Stomach (tissue), 9 donors: ENCODE results near the gene TAF12. TPM values are rescaled to one million over a fixed set of nuclear protein-coding genes. Genes with fewer than 3 reads are reported as not detected.
"Not testable (repeated sequence)": the region's sequence is repeated elsewhere in the genome, so short reads cannot be mapped to it uniquely, and the experiment has no call there.

Experiments
- DNase-seq, 2 donors: peaks; one replicate each; pipeline versions ENCODE4 v3.0.0 to v3.0.0-alpha.2; 2013 to 2019
- H3K27ac ChIP-seq, 5 donors: fragments of 200-600 bp in 4 of 5; sonication (generic) in 4 of 5; one replicate each; pipeline ENCODE4 v1.5.1; 2013 to 2019; ENCODE audit warnings: mild to moderate bottlenecking in 1 of 5, moderate library complexity in 1 of 5
- H3K27me3 ChIP-seq, 3 donors: fragments of 200-600 bp; sonication (generic); one replicate each; pipeline ENCODE4 v1.5.1; 2017 to 2019; ENCODE audit warnings: mixed run types in 1 of 3
- H3K36me3 ChIP-seq, 4 donors: fragments of 200-600 bp; sonication (generic); 1 replicate in 3 of 4; 2 replicates in 1 of 4; pipeline ENCODE4 v1.5.1; 2016 to 2019
- H3K4me1 ChIP-seq, 4 donors: fragments of 200-600 bp; sonication (generic); one replicate each; pipeline ENCODE4 v1.5.1; 2016 to 2019
- H3K4me3 ChIP-seq, 4 donors: fragments of 200-600 bp; sonication (generic) in 3 of 4; one replicate each; pipeline ENCODE4 v1.5.1; 2016 to 2019; ENCODE audit warnings: mild to moderate bottlenecking in 1 of 4
- H3K9me3 ChIP-seq, 4 donors: fragments of 200-600 bp; sonication (generic); one replicate each; pipeline ENCODE4 v1.5.1; 2016 to 2019
- CTCF ChIP-seq, 7 experiments: fragments of 450-650 bp in 4 of 7; fragments of 200-600 bp in 3 of 7; sonication (generic) in 3 of 7; IDR thresholded peaks; one replicate each; pipeline ENCODE4 v1.5.1; 2016 to 2019; ENCODE audit warnings: antibody characterized with exemption in 7 of 7, control low read depth in 2 of 7, mild to moderate bottlenecking in 1 of 7
- EP300 ChIP-seq: sonication (generic); formaldehyde crosslinking; IDR thresholded peaks from one replicate; pipeline ENCODE4 v1.6.1; 2017; ENCODE audit warnings: antibody characterized with exemption
- POLR2A ChIP-seq, 4 donors: fragments of 450-650 bp; IDR thresholded peaks; one replicate each; pipeline ENCODE4 v1.6.1; 2016; ENCODE audit warnings: antibody characterized with exemption in 4 of 4, control low read depth in 2 of 4, mild to moderate bottlenecking in 1 of 4, moderate library complexity in 1 of 4
- POLR2AphosphoS5 ChIP-seq, 3 donors: sonication (generic); formaldehyde crosslinking; IDR thresholded peaks; one replicate each; pipeline ENCODE4 v1.6.1; 2016; ENCODE audit warnings: antibody characterized with exemption in 3 of 3
- WGBS, 5 donors: extraction: QIAGEN DNeasy Blood & Tissue Kit in 3 of 5; methylation state at CpG; one replicate each; pipeline versions ENCODE4 v1.1.5 to v1.1.7; 2013 to 2018; 5-methylcytosine and 5-hydroxymethylcytosine counted together
- intact Hi-C: fragments of 100-400 bp; cut with DNase I; formaldehyde crosslinking; loops from one replicate; pipeline ENCODE4 v1.15.1; 2023; ENCODE audit warnings: low total_unique reads
- polyA plus RNA-seq, 3 donors: library from polyadenylated mRNA; stranded (reverse); fragments of 200-250 nt; gene quantifications; one replicate each; pipeline ENCODE4 v1.2.3, GENCODE V29; 2013
- total RNA-seq, 5 donors: library from RNA; depleted of rRNA; stranded (reverse); fragments of >200 nt; gene quantifications; one replicate each; pipeline versions ENCODE4 v1.1.0 to v1.2.3, GENCODE V29; 2014 to 2016
- donor health status: healthy with polysubstance abuse.
- donor health status: Bipolar disorder and iron deficiency.
- donor health status: healthy.

The TAF12 gene
- total and polyA plus RNA-seq, 8 donors: 1.8 to 31.2 (median 19.6) TPM

DNA sequence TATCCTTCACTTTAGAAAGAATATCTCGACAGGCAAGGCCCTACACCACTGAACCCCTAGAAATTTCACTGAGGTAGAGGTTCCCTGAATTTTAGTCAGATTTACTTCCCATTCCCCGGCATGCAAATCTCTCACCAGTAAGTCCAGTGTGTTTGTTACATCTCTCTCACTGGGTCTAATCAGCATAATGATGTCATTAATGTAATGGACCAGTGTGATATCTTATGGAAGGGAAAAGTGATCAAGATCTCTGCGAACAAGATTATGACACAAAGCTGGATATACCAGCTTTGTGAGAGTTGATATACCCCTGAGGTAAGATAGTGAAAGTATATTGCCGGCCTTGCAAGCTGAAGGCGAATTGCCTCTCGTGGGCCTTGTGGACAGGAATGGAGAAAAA lies 13.5 kb upstream of the TAF12 start:
- no peaks in the 10 kb centered on the region for H3K27me3 ChIP-seq
- TF ChIP-seq POLR2A (IDR thresholded peaks at IDR 0.05): no peak
- TF ChIP-seq CTCF (IDR thresholded peaks at IDR 0.05): no peak
- TF ChIP-seq POLR2AphosphoS5 (IDR thresholded peaks at IDR 0.05): no peak
- TF ChIP-seq EP300: no peak
- H3K36me3 ChIP-seq: no peaks in the 10 kb centered on the region
- intact Hi-C loops: no loop called here
- H3K4me3 ChIP-seq: no peak overlapping the region
- WGBS, 5 donors: 79 to 90% (median 87%) methylated on average over 6 of the region's 6 CpGs
- no peak overlapping the region for H3K27ac ChIP-seq
- H3K9me3 ChIP-seq: no peaks in the 10 kb centered on the region
- H3K4me1 ChIP-seq: no peaks in the 10 kb centered on the region
- DNase-seq: no peak

DNA sequence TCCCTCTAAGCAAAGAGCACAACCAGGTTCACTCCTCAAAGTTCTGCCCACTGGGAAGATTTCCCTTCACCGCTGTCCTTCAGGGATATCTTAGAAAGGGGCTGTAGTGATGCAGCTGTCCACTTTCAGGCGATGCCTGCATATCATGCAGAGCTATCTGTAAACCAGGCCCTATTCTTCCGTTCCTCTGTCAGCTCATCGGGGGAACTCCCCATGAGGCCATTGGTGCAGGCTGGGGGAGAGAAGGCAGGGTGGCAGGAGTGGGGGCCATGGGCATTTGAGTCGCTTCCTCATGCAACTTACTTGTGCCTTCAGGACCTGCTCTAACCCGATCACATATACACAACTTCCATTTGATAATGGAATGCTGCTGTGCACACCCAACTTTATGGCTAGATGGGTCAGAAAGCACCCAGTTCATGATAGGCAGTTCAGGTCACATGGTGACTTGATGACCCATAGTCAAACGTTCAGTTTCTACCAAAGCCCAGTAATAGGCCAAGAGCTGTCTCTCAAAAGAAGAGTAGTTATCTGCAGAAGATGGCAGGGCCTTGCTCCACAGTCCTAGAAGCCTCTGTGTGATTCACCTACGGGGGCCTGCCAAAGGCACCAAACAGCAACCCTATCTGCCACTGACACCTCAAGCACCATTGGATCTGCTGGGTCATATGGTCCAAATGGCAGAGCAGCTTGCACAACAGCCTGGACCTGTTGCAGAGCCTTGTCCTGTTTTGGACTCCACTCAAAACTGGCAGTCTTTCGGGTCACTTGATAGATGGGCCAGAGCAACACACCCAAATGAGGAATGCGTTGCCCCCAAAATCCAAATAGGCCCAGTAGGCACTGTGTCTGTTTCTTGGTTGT lies 12.8 kb upstream of the TAF12 start:
- not testable (repeated sequence) for DNase-seq, H3K27ac ChIP-seq, H3K36me3 ChIP-seq

GRCh38 chr1:28653870-28654269 lies 11.0 kb upstream of the TAF12 start:
- H3K9me3 ChIP-seq, H3K27me3 ChIP-seq, H3K36me3 ChIP-seq, H3K4me3 ChIP-seq, H3K27ac ChIP-seq, intact Hi-C loops: not testable (repeated sequence)
- 17 to 64% (median 44%) methylated on average over 3 of the region's 3 CpGs for WGBS, 5 donors
- DNase-seq: peak; percentile 58 to 69
- TF ChIP-seq CTCF (IDR thresholded peaks at IDR 0.05) (peak in 4 of 7 experiments; percentile 13 to 53 (median 30)), POLR2AphosphoS5 (IDR thresholded peaks at IDR 0.05) (peak in 1 of 3 donors; percentile 40)
- H3K4me1 ChIP-seq: peaks cover 5 to 10% (median 7%) of the 10 kb centered on the region in 4 donors

More for the DNA sequence above, 12.8 kb upstream of the TAF12 start:
- H3K9me3 ChIP-seq, intact Hi-C loops, H3K27me3 ChIP-seq, H3K4me1 ChIP-seq, H3K4me3 ChIP-seq: not testable (repeated sequence)
- 76 to 87% (median 82%) methylated on average over 10 of the region's 10 CpGs for WGBS, 5 donors

DNA sequence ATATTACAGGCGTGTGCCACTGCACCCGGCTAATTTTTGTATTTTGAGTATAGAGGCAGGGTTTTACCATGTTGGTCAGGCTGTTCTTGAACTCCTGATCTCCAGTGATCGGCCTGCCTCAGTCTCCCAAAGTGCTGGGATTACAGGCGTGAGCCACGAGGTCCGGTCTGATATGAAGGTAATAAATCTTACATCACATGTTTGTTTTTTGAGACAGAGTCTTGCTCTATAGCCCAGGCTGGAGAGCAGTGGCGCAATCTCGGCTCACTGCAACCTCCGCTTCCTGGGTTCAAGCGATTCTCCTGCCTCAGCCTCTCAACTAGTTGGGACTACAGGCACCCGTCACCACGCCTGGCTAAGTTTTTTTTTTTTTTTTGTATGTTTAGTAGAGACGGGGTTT lies 10.2 kb upstream of the TAF12 start:
- H3K4me3 ChIP-seq, H3K9me3 ChIP-seq, H3K27me3 ChIP-seq, H3K36me3 ChIP-seq, H3K27ac ChIP-seq, DNase-seq, intact Hi-C loops: not testable (repeated sequence)
- H3K4me1 ChIP-seq: peaks cover 5 to 14% (median 9%) of the 10 kb centered on the region in 4 donors
- WGBS, 5 donors: 71 to 81% (median 79%) methylated on average over 13 of the region's 13 CpGs

- peak; percentile 93 to 97 for DNase-seq
- TF ChIP-seq POLR2A (IDR thresholded peaks at IDR 0.05) (peak in 3 of 4 donors; percentile 33 to 100 (median 100)), CTCF (IDR thresholded peaks at IDR 0.05) (no peak), EP300 (no peak), POLR2AphosphoS5 (IDR thresholded peaks at IDR 0.05) (peak; percentile 99 to 100 (median 100))
- no peaks in the 10 kb centered on the region for H3K27me3 ChIP-seq
- H3K4me1 ChIP-seq: peaks cover 16 to 37% (median 32%) of the 10 kb centered on the region in 4 donors
- H3K9me3 ChIP-seq: no peaks in the 10 kb centered on the region
- H3K27ac ChIP-seq: peak within 1 kb of the TSS; percentile 89 to 98 (median 91)
- peak within 1 kb of the TSS; percentile 40 to 47 (median 42) for H3K4me3 ChIP-seq
- no peaks in the 10 kb centered on the region for H3K36me3 ChIP-seq
- intact Hi-C loops: no loop called here
- 1% methylated on average over 26 to 28 of the region's 28 CpGs for WGBS, 5 donors
These were observed 5.8 kb upstream of the TAF12 start, which contains the start of gene RNU11 for GRCh38 chr1:28648474-28649198. RNU11 (plus strand) TSS chr1:28648600.
